Colon (tissue), 2 donors: ENCODE measurements around the gene MUCL3.
"Not testable (repeated sequence)": the region's sequence is repeated elsewhere in the genome, so short reads cannot be mapped to it uniquely, and the experiment has no call there.

Source experiments
- FAIRE-seq: peaks from 2 replicates; lab custom pipeline; 2012; peaks lifted over from hg19 to GRCh38; lab: Jason Lieb, UNC
- donor health status: control.
- donor health status: control.

MUCL3 gene

DNA sequence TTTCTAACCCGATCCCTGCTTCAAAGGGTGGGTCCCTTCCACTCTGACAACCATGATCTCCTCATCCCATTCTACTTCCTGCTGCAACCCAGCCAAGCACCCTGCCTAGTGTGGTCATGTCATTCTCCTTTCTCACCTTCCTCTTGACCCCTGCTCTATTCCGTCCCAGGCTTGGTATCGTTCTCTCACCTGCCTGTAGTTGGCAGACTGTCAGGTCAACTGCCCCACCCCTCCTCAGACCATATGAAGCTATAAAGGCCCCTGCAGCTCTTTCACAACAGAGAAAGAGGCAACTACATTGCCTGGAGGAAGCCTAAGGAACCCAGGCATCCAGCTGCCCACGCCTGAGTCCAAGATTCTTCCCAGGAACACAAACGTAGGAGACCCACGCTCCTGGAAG, 42.7 kb downstream of the MUCL3 start, which contains the start of gene MUC21:
Gene MUC21, plus strand, starts transcription at position 280 of the 400 bp plus-strand sequence. CDS start 241 bp downstream, outside the sequence.
- no peak for FAIRE-seq

- FAIRE-seq = no peak
These were observed 44.7 kb downstream of the MUCL3 start for GRCh38 chr6:30985490-30985889.

DNA sequence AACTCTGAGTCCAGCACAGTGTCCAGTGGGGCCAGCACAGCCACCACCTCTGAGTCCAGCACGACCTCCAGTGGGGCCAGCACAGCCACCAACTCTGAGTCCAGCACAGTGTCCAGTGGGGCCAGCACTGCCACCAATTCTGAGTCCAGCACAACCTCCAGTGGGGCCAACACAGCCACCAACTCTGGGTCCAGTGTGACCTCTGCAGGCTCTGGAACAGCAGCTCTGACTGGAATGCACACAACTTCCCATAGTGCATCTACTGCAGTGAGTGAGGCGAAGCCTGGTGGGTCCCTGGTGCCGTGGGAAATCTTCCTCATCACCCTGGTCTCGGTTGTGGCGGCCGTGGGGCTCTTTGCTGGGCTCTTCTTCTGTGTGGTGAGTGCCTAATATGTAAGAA, 46.5 kb downstream of the MUCL3 start:
- no peak for FAIRE-seq

DNA sequence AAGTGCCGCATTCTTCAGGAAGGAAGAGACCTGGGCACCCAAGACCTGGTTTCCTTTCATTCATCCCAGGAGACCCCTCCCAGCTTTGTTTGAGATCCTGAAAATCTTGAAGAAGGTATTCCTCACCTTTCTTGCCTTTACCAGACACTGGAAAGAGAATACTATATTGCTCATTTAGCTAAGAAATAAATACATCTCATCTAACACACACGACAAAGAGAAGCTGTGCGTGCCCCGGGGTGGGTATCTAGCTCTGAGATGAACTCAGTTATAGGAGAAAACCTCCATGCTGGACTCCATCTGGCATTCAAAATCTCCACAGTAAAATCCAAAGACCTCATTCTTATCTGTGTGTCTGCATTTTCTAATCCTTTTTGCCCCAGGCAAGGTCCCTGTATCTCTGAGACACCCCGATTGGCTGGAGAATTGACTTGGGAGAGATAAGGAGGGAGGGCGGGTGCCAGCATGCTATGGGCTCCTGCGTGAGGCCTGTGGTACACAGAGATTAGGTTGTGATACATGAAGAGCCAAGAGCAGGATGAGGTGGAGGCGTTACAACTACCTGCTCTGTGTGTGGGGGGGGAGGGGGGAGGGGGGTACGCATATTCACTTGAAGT, 47.5 kb downstream of the MUCL3 start:
- no peak for FAIRE-seq

GRCh38 chr6:30990422-30991086, 49.8 kb downstream of the MUCL3 start:
- FAIRE-seq = no peak

- FAIRE-seq = no peak
These were observed 51.1 kb downstream of the MUCL3 start for GRCh38 chr6:30991891-30992290.

DNA sequence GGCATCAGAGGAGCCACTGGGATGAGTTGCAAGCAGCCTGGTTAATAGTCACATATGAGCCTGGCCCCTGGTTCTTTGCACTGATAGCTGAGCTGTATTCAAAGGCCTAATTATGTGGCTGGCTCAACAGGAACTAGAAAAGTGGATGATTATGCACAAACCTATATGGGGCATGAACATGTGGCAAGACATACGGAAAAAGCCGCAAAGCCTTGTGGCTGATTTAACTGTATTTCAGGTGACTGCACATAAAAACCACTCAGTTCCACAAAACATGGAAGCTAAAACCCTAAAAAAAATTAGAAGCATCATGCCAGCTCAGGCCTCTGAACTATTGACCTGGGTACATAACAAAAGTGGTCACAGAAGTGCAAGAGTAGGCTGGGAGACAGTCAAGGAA, 56.5 kb downstream of the MUCL3 start:
- FAIRE-seq = no peak

DNA sequence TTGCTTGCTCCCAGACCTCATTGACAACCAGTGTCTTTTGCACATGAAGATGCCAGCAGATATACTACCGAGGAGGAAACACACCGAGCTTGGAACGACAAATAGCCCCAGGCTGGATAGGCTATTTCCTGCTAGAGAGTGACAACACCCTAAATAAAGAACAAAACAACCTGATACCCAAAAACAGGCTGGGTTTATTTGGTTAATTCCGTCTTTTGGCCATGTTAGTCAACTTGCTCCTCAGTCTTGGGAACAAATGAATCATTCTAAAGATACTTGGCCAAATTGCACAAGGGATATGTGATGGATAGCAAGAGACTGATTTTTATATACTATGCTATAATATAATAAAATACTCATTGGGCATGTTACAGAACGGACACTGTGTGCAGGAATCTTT, 58.0 kb downstream of the MUCL3 start:
- no peak for FAIRE-seq

GRCh38 chr6:31000067-31000860, 59.5 kb downstream of the MUCL3 start:
- FAIRE-seq = not testable (repeated sequence)

DNA sequence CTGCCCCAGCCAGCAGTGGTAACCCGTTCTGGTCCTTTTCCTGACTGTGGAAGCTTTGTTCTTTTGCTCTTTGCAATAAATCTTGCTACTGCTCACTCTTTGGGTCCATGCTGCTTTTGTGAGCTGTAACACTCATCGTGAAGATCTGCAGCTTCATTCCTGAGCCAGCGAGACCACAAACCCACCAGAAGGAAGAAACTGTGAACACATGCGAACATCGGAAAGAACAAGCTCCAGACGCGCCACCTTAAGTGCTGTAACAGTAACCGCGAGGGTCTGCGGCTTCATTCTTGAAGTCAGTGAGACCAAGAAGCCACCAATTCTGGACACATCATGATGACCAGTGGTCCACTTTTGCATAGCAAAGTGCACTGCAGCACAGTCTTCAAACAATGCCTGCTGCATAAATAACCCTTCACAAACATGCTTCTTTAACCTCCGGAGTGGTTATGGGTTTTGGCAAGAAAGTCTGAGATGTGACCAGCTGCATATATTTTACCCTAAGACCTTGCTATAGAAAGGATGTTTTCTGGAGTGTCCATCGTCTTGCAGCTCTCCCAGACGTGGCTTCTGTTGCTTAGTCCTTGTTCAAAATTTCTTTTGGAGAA, 60.6 kb downstream of the MUCL3 start:
- no peak for FAIRE-seq

- no peak for FAIRE-seq
These were observed 61.7 kb downstream of the MUCL3 start for GRCh38 chr6:31002471-31002870.
